ENCODE results near the gene USP6NL.

The USP6NL gene

GRCh38 chr10:11415095-11415494, 196.4 kb downstream of the USP6NL start:
- no peak for DNase-seq (ENCODE audit: low read depth)

- DNase-seq (ENCODE audit: low read depth): no peak
These were observed 197.0 kb downstream of the USP6NL start for GRCh38 chr10:11414314-11415038.

GRCh38 chr10:11411926-11412545, 199.4 kb downstream of the USP6NL start:
- no peak for DNase-seq (ENCODE audit: low read depth)

GRCh38 chr10:11409357-11409756, 202.1 kb downstream of the USP6NL start:
- DNase-seq (ENCODE audit: low read depth): no peak

- no peak for DNase-seq (ENCODE audit: low read depth)
These were observed 203.5 kb downstream of the USP6NL start for GRCh38 chr10:11407939-11408338.

GRCh38 chr10:11406746-11407145, 204.7 kb downstream of the USP6NL start:
- DNase-seq (ENCODE audit: low read depth): no peak

GRCh38 chr10:11404901-11405300, 206.5 kb downstream of the USP6NL start:
- DNase-seq (ENCODE audit: low read depth): no peak

Measured in activated gamma-delta T cell treated with anti-CD3 and anti-CD28 coated beads, Interleukin-2, amount 50 U/mL, for 16 hours (primary cell).